Erythroblast (primary cell): ENCODE measurements around the gene BRCC3.

Experiments used
- GATA1 ChIP-seq: IDR thresholded peaks from 2 replicates; pipeline ENCODE4 v1.6.1; 2011; ENCODE audit warnings: low read depth, mild to moderate bottlenecking, control low read depth, low read length, moderate library complexity
- POLR2A ChIP-seq: IDR thresholded peaks from 2 replicates; pipeline ENCODE4 v1.6.1; 2011; ENCODE audit warnings: mild to moderate bottlenecking, low read length

GRCh38 chrX:155052738-155053498, 18.4 kb upstream of the BRCC3 start:
- TF ChIP-seq POLR2A = no peak
- no peak for TF ChIP-seq GATA1
